Prostate gland (tissue), 2 donors: Measurements from ENCODE around the gene DDX23. TPM values are rescaled to one million over a fixed set of nuclear protein-coding genes. Genes with fewer than 3 reads are reported as not detected.
"Not testable (repeated sequence)": the region's sequence is repeated elsewhere in the genome, so short reads cannot be mapped to it uniquely, and the experiment has no call there.

Experiments used
- DNase-seq: peaks from one replicate; pipeline ENCODE4 v3.0.0-alpha.2; 2019; ENCODE audit warnings: low spot score
- H3K27ac ChIP-seq, 2 donors: fragments of 200-600 bp; sonication (generic); 2 replicates each; pipeline ENCODE4 v1.5.1; 2017 to 2019
- H3K27me3 ChIP-seq: fragments of 200-600 bp; sonication (generic); replicated peaks from 2 replicates; pipeline ENCODE4 v1.5.1; 2019; ENCODE audit not compliant: insufficient read depth
- H3K36me3 ChIP-seq, 2 donors: fragments of 200-600 bp; sonication (generic); 1 replicate in 1 of 2; 2 replicates in 1 of 2; pipeline versions ENCODE4 v1.5.1 to v1.8.1; 2017 to 2019
- H3K4me1 ChIP-seq: fragments of 200-600 bp; sonication (generic); replicated peaks from 2 replicates; pipeline ENCODE4 v1.5.1; 2019
- H3K4me3 ChIP-seq, 2 donors: fragments of 200-600 bp; sonication (generic); 2 replicates each; pipeline ENCODE4 v1.5.1; 2017 to 2019
- H3K9me3 ChIP-seq: fragments of 200-600 bp; sonication (generic); 2 replicates; pipeline ENCODE4 v1.5.1; 2017
- CTCF ChIP-seq, 4 experiments: fragments of 200-600 bp in 2 of 4; fragments of 450-650 bp in 2 of 4; sonication (generic) in 2 of 4; IDR thresholded peaks; 1 replicate in 3 of 4; 2 replicates in 1 of 4; pipeline ENCODE4 v1.5.1; 2016 to 2019; ENCODE audit warnings: antibody characterized with exemption in 4 of 4, mild to moderate bottlenecking in 2 of 4, moderate library complexity in 2 of 4
- POLR2A ChIP-seq: fragments of 450-650 bp; IDR thresholded peaks from one replicate; pipeline ENCODE4 v1.6.1; 2016; ENCODE audit warnings: antibody characterized with exemption, mild to moderate bottlenecking
- POLR2AphosphoS5 ChIP-seq: sonication (generic); formaldehyde crosslinking; IDR thresholded peaks from one replicate; pipeline ENCODE4 v1.6.1; 2017; ENCODE audit warnings: antibody characterized with exemption
- WGBS: methylation state at CpG from one replicate; pipeline ENCODE4 v1.1.5; 2018; 5-methylcytosine and 5-hydroxymethylcytosine counted together
- intact Hi-C: fragments of 100-400 bp; cut with DNase I; formaldehyde crosslinking; loops from one replicate; pipeline ENCODE4 v1.14.2; 2022
- total RNA-seq, 2 donors: library from RNA; depleted of rRNA; stranded (reverse); fragments of >200 nt; gene quantifications; one replicate each; pipeline ENCODE4 v1.1.0, GENCODE V29; 2016

The DDX23 gene
- total RNA-seq, 2 donors from 2014 or later = 71.0 to 87.2 TPM

GRCh38 chr12:48858043-48858442 is 6.1 kb upstream of the DDX23 start:
- DNase-seq = no peak
- TF ChIP-seq CTCF (IDR thresholded peaks at IDR 0.05) (no peak), POLR2AphosphoS5 (no peak)
- Histone ChIP-seq H3K9me3 (no peaks in the 10 kb centered on the region), H3K4me1 (no peaks in the 10 kb centered on the region), H3K4me3 (no peak overlapping the region), H3K27ac (no peak overlapping the region), H3K27me3 (no peaks in the 10 kb centered on the region), H3K36me3 (no peaks in the 10 kb centered on the region)
- 78% methylated on average over 8 of the region's 8 CpGs for WGBS
- intact Hi-C loops = loop anchor here (10.0 kb wide), 1 partner anchor 77 kb away; no protein-coding TSS in a partner anchor

- Histone ChIP-seq H3K27ac (no peak overlapping the region), H3K36me3 (no peaks in the 10 kb centered on the region), H3K9me3 (no peaks in the 10 kb centered on the region), H3K4me3 (no peak overlapping the region), H3K27me3 (no peaks in the 10 kb centered on the region), H3K4me1 (no peaks in the 10 kb centered on the region)
- no peak for DNase-seq
- intact Hi-C loops = loop anchor here (10.0 kb wide), 1 partner anchor 77 kb away; no protein-coding TSS in a partner anchor
- TF ChIP-seq POLR2AphosphoS5 (no peak), POLR2A (no peak), CTCF (IDR thresholded peaks at IDR 0.05) (no peak)
- 86% methylated on average over 13 of the region's 13 CpGs for WGBS
Observed at GRCh38 chr12:48857278-48857994, 5.5 kb upstream of the DDX23 start.

- H3K27ac ChIP-seq = no peak overlapping the region
- no peak overlapping the region for H3K4me3 ChIP-seq
- no peaks in the 10 kb centered on the region for H3K27me3 ChIP-seq
- H3K9me3 ChIP-seq = no peaks in the 10 kb centered on the region
- intact Hi-C loops = loop anchor here (10.0 kb wide), 1 partner anchor 78 kb away; no protein-coding TSS in a partner anchor
- DNase-seq = no peak
- WGBS = 63% methylated on average over 2 of the region's 2 CpGs
- no peaks in the 10 kb centered on the region for H3K4me1 ChIP-seq
- TF ChIP-seq POLR2A (no peak), CTCF (IDR thresholded peaks at IDR 0.05) (no peak), POLR2AphosphoS5 (no peak)
- H3K36me3 ChIP-seq = no peaks in the 10 kb centered on the region
Observed at GRCh38 chr12:48856379-48856778, 4.4 kb upstream of the DDX23 start.

GRCh38 chr12:48854932-48855331 is 3.0 kb upstream of the DDX23 start:
- not testable (repeated sequence) for H3K9me3 ChIP-seq, H3K27me3 ChIP-seq, H3K4me1 ChIP-seq, H3K27ac ChIP-seq, H3K36me3 ChIP-seq, DNase-seq, H3K4me3 ChIP-seq
- intact Hi-C loops = loop anchor here (5.0 to 10.0 kb wide), 2 partner anchors 80 to 142 kb away; partner anchors contain the start of gene DDN
- WGBS = 89% methylated on average over 10 of the region's 10 CpGs

GRCh38 chr12:48854488-48854887 is 2.5 kb upstream of the DDX23 start:
- 98% methylated on average over 4 of the region's 4 CpGs for WGBS
- intact Hi-C loops = loop anchor here (5.0 to 10.0 kb wide), 2 partner anchors 80 to 143 kb away; partner anchors contain the start of gene DDN
- H3K27me3 ChIP-seq = no peaks in the 10 kb centered on the region
- TF ChIP-seq CTCF (IDR thresholded peaks at IDR 0.05) (no peak), POLR2A (no peak), POLR2AphosphoS5 (no peak)
- no peaks in the 10 kb centered on the region for H3K9me3 ChIP-seq
- no peaks in the 10 kb centered on the region for H3K36me3 ChIP-seq
- DNase-seq = no peak
- peaks cover 3% of the 10 kb centered on the region for H3K4me1 ChIP-seq
- H3K27ac ChIP-seq = no peak overlapping the region
- no peak overlapping the region for H3K4me3 ChIP-seq
